Progenitor cell of endocrine pancreas (in vitro differentiated cells): ENCODE measurements around the gene SYNRG. TPM values are rescaled to one million over a fixed set of nuclear protein-coding genes. Genes with fewer than 3 reads are reported as not detected.
A peak's percentile ranks its signal among the peaks of the same experiment; 100 is the strongest.

Experiments used
- DNase-seq: peaks from one replicate; pipeline ENCODE4 v3.0.0; 2021; ENCODE audit warnings: low spot score; ENCODE audit not compliant: unreplicated experiment
- H3K27ac Mint-ChIP-seq: 2 replicates; pipeline ENCODE4 v1.8.0; 2021; ENCODE audit warnings: mild to moderate bottlenecking, moderate library complexity, mixed read lengths
- H3K27me3 Mint-ChIP-seq: 2 replicates; pipeline ENCODE4 v1.8.0; 2021; ENCODE audit warnings: mixed read lengths
- H3K36me3 Mint-ChIP-seq: 2 replicates; pipeline ENCODE4 v1.8.0; 2022; ENCODE audit warnings: mixed read lengths; ENCODE audit not compliant: insufficient read depth
- H3K4me1 Mint-ChIP-seq: 2 replicates; pipeline ENCODE4 v1.8.0; 2021; ENCODE audit warnings: low read depth, mixed read lengths
- H3K4me3 Mint-ChIP-seq: 2 replicates; pipeline ENCODE4 v1.8.0; 2021; ENCODE audit warnings: low read depth, mild to moderate bottlenecking, moderate library complexity, mixed read lengths
- H3K9me3 Mint-ChIP-seq: 2 replicates; pipeline ENCODE4 v1.8.0; 2021; ENCODE audit warnings: low read depth, mixed read lengths
- CTCF ChIP-seq: fragments of 200-600 bp; sonication (generic); IDR thresholded peaks from one replicate; pipeline ENCODE4 v1.5.0; 2021; ENCODE audit warnings: antibody characterized with exemption, mild to moderate bottlenecking; ENCODE audit not compliant: unreplicated experiment
- total RNA-seq: library from RNA; stranded (reverse); gene quantifications from 2 replicates; pipeline ENCODE4 v1.2.1, GENCODE V29; 2021

Gene SYNRG
- total RNA-seq, 1 donor from 2014 or later, result 73.0 TPM

DNA sequence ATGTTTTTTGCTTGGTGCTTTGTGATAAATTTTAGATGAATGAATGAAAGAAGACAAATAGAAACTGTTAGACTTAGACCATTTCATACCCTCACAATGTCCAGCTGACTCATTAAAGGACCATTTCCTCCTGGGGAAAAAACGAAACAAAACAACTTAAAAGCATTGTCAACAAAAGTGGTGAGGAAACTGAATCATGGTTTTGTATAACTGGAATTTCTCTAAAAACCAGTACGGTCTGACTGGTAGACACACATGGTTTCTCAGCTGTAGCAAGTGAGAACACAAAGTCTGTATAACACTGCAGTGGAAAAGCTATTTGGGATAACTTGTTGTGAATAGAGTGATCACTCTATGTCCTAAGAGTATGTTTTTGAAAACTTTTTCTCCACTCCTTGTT, 39.3 kb upstream of the SYNRG start:
- Mint-ChIP-seq H3K4me3 (no peak overlapping the region), H3K27ac (no peak overlapping the region), H3K36me3 (no peaks in the 10 kb centered on the region), H3K4me1 (peaks cover 29% of the 10 kb centered on the region), H3K27me3 (peaks cover 3% of the 10 kb centered on the region), H3K9me3 (no peaks in the 10 kb centered on the region)
- TF ChIP-seq CTCF, result no peak
- no peak for DNase-seq

GRCh38 chr17:37647856-37648255, 38.6 kb upstream of the SYNRG start:
- Mint-ChIP-seq H3K9me3 (no peaks in the 10 kb centered on the region), H3K27me3 (peaks cover 3% of the 10 kb centered on the region), H3K36me3 (no peaks in the 10 kb centered on the region), H3K4me1 (peaks cover 26% of the 10 kb centered on the region), H3K4me3 (no peak overlapping the region), H3K27ac (no peak overlapping the region)
- no peak for DNase-seq
- TF ChIP-seq CTCF, result no peak

- Mint-ChIP-seq H3K36me3 (peaks cover 12% of the 10 kb centered on the region), H3K9me3 (no peaks in the 10 kb centered on the region), H3K27ac (peak overlapping the region; percentile 94), H3K4me1 (peaks cover 25% of the 10 kb centered on the region), H3K27me3 (peaks cover 3% of the 10 kb centered on the region), H3K4me3 (peak overlapping the region; percentile 90)
- DNase-seq, result no peak
- no peak for TF ChIP-seq CTCF
Observed at GRCh38 chr17:37643869-37644268, 34.7 kb upstream of the SYNRG start.

GRCh38 chr17:37643118-37643766, 34.0 kb upstream of the SYNRG start, which contains the start of gene DDX52:
DDX52 (minus strand) TSS chr17:37643446; CDS start chr17:37643420, 26 bp downstream.
- peaks cover 23% of the 10 kb centered on the region for H3K4me1 Mint-ChIP-seq
- peaks cover 15% of the 10 kb centered on the region for H3K36me3 Mint-ChIP-seq
- no peaks in the 10 kb centered on the region for H3K9me3 Mint-ChIP-seq
- peaks cover 3% of the 10 kb centered on the region for H3K27me3 Mint-ChIP-seq
- TF ChIP-seq CTCF, result no peak
- peak; percentile 76 for DNase-seq
- peak within 1 kb of the TSS; percentile 94 for H3K27ac Mint-ChIP-seq
- peak within 1 kb of the TSS; percentile 90 for H3K4me3 Mint-ChIP-seq

- Mint-ChIP-seq H3K4me1 (peaks cover 22% of the 10 kb centered on the region), H3K27ac (peak overlapping the region; percentile 94), H3K36me3 (peaks cover 21% of the 10 kb centered on the region), H3K4me3 (peak overlapping the region; percentile 90), H3K27me3 (peaks cover 3% of the 10 kb centered on the region), H3K9me3 (no peaks in the 10 kb centered on the region)
- DNase-seq, result no peak
- no peak for TF ChIP-seq CTCF
Observed at GRCh38 chr17:37642681-37643080, 33.5 kb upstream of the SYNRG start.
